ENCODE measurements around the gene PTCD1. TPM values are rescaled to one million over a fixed set of nuclear protein-coding genes. Genes with fewer than 3 reads are reported as not detected.

The PTCD1 gene
- 5.2 to 8.7 TPM (median 7.5 TPM) in 5 replicates for total RNA-seq (2022; extraction: Qiagen RNA extraction; ENCODE audit: low read depth)

GRCh38 chr7:99438573-99439480 is at the start of gene PTCD1, which contains the start of gene CPSF4:
Gene PTCD1 (minus strand): TSS chr7:99438798. CDS start chr7:99435242, 3,556 bp downstream.
Gene CPSF4 (plus strand): TSS chr7:99438943. CDS start chr7:99439083, 140 bp downstream.

GRCh38 chr7:99472561-99473314 is 34.1 kb upstream of the PTCD1 start, which contains the start of gene ZNF789:
Gene ZNF789 (plus strand): TSS chr7:99472890. CDS start chr7:99476457, 3,567 bp downstream.

GRCh38 chr7:99408379-99409191 is 30.0 kb downstream of the PTCD1 start, which contains the start of the genes BUD31 and PDAP1:
Gene BUD31 (plus strand): TSS chr7:99408969. CDS start chr7:99411093, 2,124 bp downstream.
Gene PDAP1 (minus strand): TSS chr7:99408597. CDS start chr7:99408548, 49 bp downstream.

GRCh38 chr7:99374111-99375064 is 64.2 kb downstream of the PTCD1 start, which contains the start of gene ARPC1B:
Gene ARPC1B (plus strand): TSS chr7:99374730. CDS start chr7:99385715, 10,985 bp downstream.

Other genes starting within 250 kb of the PTCD1 start
- 1.0 to 1.3 TPM (median 1.2 TPM) in 5 replicates for gene KPNA7, start 230.7 kb downstream of the PTCD1 start, total RNA-seq (2022; extraction: Qiagen RNA extraction; ENCODE audit: low read depth)
- gene MYH16, start 166.0 kb downstream of the PTCD1 start, total RNA-seq (2022; extraction: Qiagen RNA extraction; ENCODE audit: low read depth), result 0.27 to 1.2 TPM (median 0.74 TPM) in 5 replicates
- 128 to 138 TPM (median 129 TPM) in 5 replicates for gene ARPC1A, start 112.9 kb downstream of the PTCD1 start, total RNA-seq (2022; extraction: Qiagen RNA extraction; ENCODE audit: low read depth)
- 233 to 306 TPM (median 289 TPM) in 5 replicates for gene ARPC1B, start 64.1 kb downstream of the PTCD1 start, total RNA-seq (2022; extraction: Qiagen RNA extraction; ENCODE audit: low read depth)
- 174 to 231 TPM (median 186 TPM) in 5 replicates for gene PDAP1, start 30.2 kb downstream of the PTCD1 start, total RNA-seq (2022; extraction: Qiagen RNA extraction; ENCODE audit: low read depth)
- gene BUD31, start 29.8 kb downstream of the PTCD1 start, total RNA-seq (2022; extraction: Qiagen RNA extraction; ENCODE audit: low read depth), result 133 to 189 TPM (median 141 TPM) in 5 replicates
- 30.1 to 48.2 TPM (median 44.5 TPM) in 5 replicates for gene CPSF4, start 145 bp upstream of the PTCD1 start, total RNA-seq (2022; extraction: Qiagen RNA extraction; ENCODE audit: low read depth)
- 808 to 1,607 TPM (median 884 TPM) in 5 replicates for gene ATP5MF, start 27.4 kb upstream of the PTCD1 start, total RNA-seq (2022; extraction: Qiagen RNA extraction; ENCODE audit: low read depth)
- 7.0 to 9.3 TPM (median 8.2 TPM) in 5 replicates for gene ZNF789, start 34.1 kb upstream of the PTCD1 start, total RNA-seq (2022; extraction: Qiagen RNA extraction; ENCODE audit: low read depth)
- gene ZNF394, start 61.5 kb upstream of the PTCD1 start, total RNA-seq (2022; extraction: Qiagen RNA extraction; ENCODE audit: low read depth), result 15.4 to 20.0 TPM (median 18.8 TPM) in 5 replicates
- gene ZKSCAN5, start 65.9 kb upstream of the PTCD1 start, total RNA-seq (2022; extraction: Qiagen RNA extraction; ENCODE audit: low read depth), result 9.1 to 10.4 TPM (median 10.1 TPM) in 5 replicates
- gene FAM200A, start 113.3 kb upstream of the PTCD1 start, total RNA-seq (2022; extraction: Qiagen RNA extraction; ENCODE audit: low read depth), result 4.2 to 6.9 TPM (median 6.8 TPM) in 5 replicates
- 47.7 to 58.6 TPM (median 53.0 TPM) in 5 replicates for gene ZNF655, start 119.8 kb upstream of the PTCD1 start, total RNA-seq (2022; extraction: Qiagen RNA extraction; ENCODE audit: low read depth)
- 0.75 to 1.4 TPM (median 0.92 TPM) in 5 replicates for gene TMEM225B, start 159.5 kb upstream of the PTCD1 start, total RNA-seq (2022; extraction: Qiagen RNA extraction; ENCODE audit: low read depth)
- 6.8 to 9.7 TPM (median 9.3 TPM) in 5 replicates for gene ZSCAN25, start 178.1 kb upstream of the PTCD1 start, total RNA-seq (2022; extraction: Qiagen RNA extraction; ENCODE audit: low read depth)
- gene CYP3A5, start 241.2 kb upstream of the PTCD1 start, total RNA-seq (2022; extraction: Qiagen RNA extraction; ENCODE audit: low read depth), result 1.1 to 2.0 TPM (median 1.8 TPM) in 5 replicates